Activated CD4-positive, alpha-beta T cell treated with anti-CD3 and anti-CD28 coated beads, Interleukin-2, Interleukin-4, amounts not matched to agents 100 ng/mL and 50 ng/mL, durations not matched to agents 16 hours and 8 hours (primary cell): ENCODE results near the gene PLTP.

Experiments used
- DNase-seq: peaks from one replicate; pipeline ENCODE4 v3.0.0-alpha.2; 2020; ENCODE audit warnings: low spot score

PLTP gene

GRCh38 chr20:45898285-45898684 is 13.7 kb downstream of the PLTP start:
- DNase-seq: no peak

- DNase-seq: no peak
These were observed 14.3 kb downstream of the PLTP start for GRCh38 chr20:45897692-45898091.

- DNase-seq: no peak
These were observed 14.7 kb downstream of the PLTP start for GRCh38 chr20:45897289-45897688.

GRCh38 chr20:45896641-45897161 is 15.3 kb downstream of the PLTP start:
- DNase-seq: no peak

- no peak for DNase-seq
These were observed 17.2 kb downstream of the PLTP start for GRCh38 chr20:45894797-45895196.

- DNase-seq: no peak
These were observed 18.1 kb downstream of the PLTP start for GRCh38 chr20:45893831-45894230.

- no peak for DNase-seq
These were observed 19.0 kb downstream of the PLTP start for GRCh38 chr20:45892828-45893500.

- DNase-seq: no peak
These were observed 19.7 kb downstream of the PLTP start for GRCh38 chr20:45892049-45892825.

GRCh38 chr20:45890985-45891983 is 20.7 kb downstream of the PLTP start, which contains the start of the genes CTSA and NEURL2:
Gene CTSA (plus strand): TSS chr20:45891335. CDS start chr20:45891569, 234 bp downstream.
Gene NEURL2 (minus strand): TSS chr20:45891208. CDS start chr20:45890991, 217 bp downstream.
- DNase-seq: peak; percentile 88

- no peak for DNase-seq
These were observed 21.6 kb downstream of the PLTP start for GRCh38 chr20:45890077-45890984.

- DNase-seq: no peak
These were observed 23.3 kb downstream of the PLTP start for GRCh38 chr20:45888681-45889080.

GRCh38 chr20:45887346-45887715 is 24.6 kb downstream of the PLTP start, which contains the start of gene SPATA25:
Gene SPATA25 (minus strand): TSS chr20:45887622. CDS start chr20:45887590, 32 bp downstream.
- no peak for DNase-seq

- DNase-seq: no peak
These were observed 25.2 kb downstream of the PLTP start for GRCh38 chr20:45886590-45887345.

- DNase-seq: no peak
These were observed 28.9 kb downstream of the PLTP start for GRCh38 chr20:45883100-45883469.

- no peak for DNase-seq
These were observed 29.4 kb downstream of the PLTP start for GRCh38 chr20:45882469-45883099.

GRCh38 chr20:45880988-45881788 is 30.8 kb downstream of the PLTP start, which contains the start of gene ZSWIM1:
Gene ZSWIM1 (plus strand): TSS chr20:45881227. CDS start chr20:45882593, 1,366 bp downstream.
- DNase-seq: peak; percentile 99

GRCh38 chr20:45878076-45878761 is 33.7 kb downstream of the PLTP start:
- DNase-seq: no peak

GRCh38 chr20:45874576-45874975 is 37.4 kb downstream of the PLTP start:
- DNase-seq: no peak
